H1 (cell line): Measurements from ENCODE around the gene FMNL2. TPM values are rescaled to one million over a fixed set of nuclear protein-coding genes. Genes with fewer than 3 reads are reported as not detected.

Source experiments
- BCL11A ChIP-seq, 2 experiments: IDR thresholded peaks; one replicate each; pipeline ENCODE4 v1.6.1; 2011; ENCODE audit warnings: low read depth in 2 of 2, low read length in 2 of 2, mild to moderate bottlenecking in 2 of 2
- CHD7 ChIP-seq: fragments of 300-600 bp; sonication (generic); IDR thresholded peaks from 2 replicates; pipeline ENCODE4 v1.7.1; 2012; ENCODE audit warnings: low read length, moderate library complexity, mild to moderate bottlenecking, inconsistent platforms; ENCODE audit not compliant: insufficient replicate concordance
- MAX ChIP-seq: IDR thresholded peaks from 2 replicates; pipeline ENCODE4 v1.6.1; 2012; ENCODE audit warnings: inconsistent platforms
- polyA plus RNA-seq, 7 experiments: library from polyadenylated mRNA; depleted of rRNA in 3 of 7; stranded (reverse) in 5 of 7; unstranded in 2 of 7; fragments of >200 nt in 5 of 7; fragments of 200-250 nt in 2 of 7; gene quantifications; 1 replicate in 5 of 7; 2 replicates in 1 of 7; 4 replicates in 1 of 7; pipeline versions ENCODE4 v1.2.1 to v1.2.3, GENCODE V29; 2011 to 2013; ENCODE audit warnings: missing spikeins in 2 of 7, mixed read lengths in 2 of 7
- total RNA-seq: library from RNA; stranded (reverse); fragmentation: NEBNext Ultra II Directional; extraction: Animal tissue kit (Norgen Biotek cat#: 25700); gene quantifications from 2 replicates; pipeline ENCODE4 v1.2.1, GENCODE V29; 2021
- TF ChIP-seq, protein P1 (sequence below), 3 experiments: IDR thresholded peaks; 1 replicate in 2 of 3; 2 replicates in 1 of 3; pipeline versions ENCODE4 v1.5.1 to v1.6.1; 2011; ENCODE audit warnings: low read length in 3 of 3, mild to moderate bottlenecking in 3 of 3, inconsistent platforms in 2 of 3, low read depth in 1 of 3, moderate library complexity in 1 of 3; ENCODE audit not compliant: insufficient read depth in 1 of 3; ENCODE audit errors: control extremely low read depth in 1 of 3

FMNL2 gene
- total and polyA plus RNA-seq, 2 of the 8 experiments (the other 6 are each of a cell fraction or from before 2014, with no cell fraction given): 15.5 to 45.1 TPM

DNA sequence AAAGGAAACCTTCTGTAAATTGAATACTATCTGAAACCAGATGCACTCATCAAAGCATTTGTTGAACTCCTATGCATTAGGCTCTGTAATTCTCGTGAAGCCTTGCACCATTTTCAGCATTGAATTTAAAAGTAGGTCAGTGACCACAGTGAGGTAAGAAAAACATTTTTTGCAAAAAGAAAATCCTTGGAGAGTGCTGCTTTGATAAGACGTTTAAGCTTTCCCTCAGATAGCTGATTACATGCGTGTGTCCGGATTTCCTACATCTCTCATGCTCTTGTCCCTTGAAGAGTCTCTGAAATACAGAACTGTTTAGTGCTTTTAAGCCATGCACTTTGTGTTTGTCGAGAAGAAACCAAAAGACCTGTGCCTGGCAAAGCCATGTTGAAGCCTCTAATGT is 113.6 kb downstream of the FMNL2 start (continued):
- TF ChIP-seq CHD7 (no peak), MAX (no peak), BCL11A (IDR thresholded peaks at IDR 0.05; ENCODE audit: low read depth in 2 of 2, low read length in 2 of 2) (no peak)
- TF ChIP-seq, protein P1, sequence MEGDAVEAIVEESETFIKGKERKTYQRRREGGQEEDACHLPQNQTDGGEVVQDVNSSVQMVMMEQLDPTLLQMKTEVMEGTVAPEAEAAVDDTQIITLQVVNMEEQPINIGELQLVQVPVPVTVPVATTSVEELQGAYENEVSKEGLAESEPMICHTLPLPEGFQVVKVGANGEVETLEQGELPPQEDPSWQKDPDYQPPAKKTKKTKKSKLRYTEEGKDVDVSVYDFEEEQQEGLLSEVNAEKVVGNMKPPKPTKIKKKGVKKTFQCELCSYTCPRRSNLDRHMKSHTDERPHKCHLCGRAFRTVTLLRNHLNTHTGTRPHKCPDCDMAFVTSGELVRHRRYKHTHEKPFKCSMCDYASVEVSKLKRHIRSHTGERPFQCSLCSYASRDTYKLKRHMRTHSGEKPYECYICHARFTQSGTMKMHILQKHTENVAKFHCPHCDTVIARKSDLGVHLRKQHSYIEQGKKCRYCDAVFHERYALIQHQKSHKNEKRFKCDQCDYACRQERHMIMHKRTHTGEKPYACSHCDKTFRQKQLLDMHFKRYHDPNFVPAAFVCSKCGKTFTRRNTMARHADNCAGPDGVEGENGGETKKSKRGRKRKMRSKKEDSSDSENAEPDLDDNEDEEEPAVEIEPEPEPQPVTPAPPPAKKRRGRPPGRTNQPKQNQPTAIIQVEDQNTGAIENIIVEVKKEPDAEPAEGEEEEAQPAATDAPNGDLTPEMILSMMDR (IDR thresholded peaks at IDR 0.05; ENCODE audit: control extremely low read depth in 1 of 3, insufficient read depth in 1 of 3, low read depth in 1 of 3, low read length in 3 of 3): no peak
- TF ChIP-seq, all 59 proteins: peak for 0
